ENCODE measurements around the gene ABCC8. TPM values are rescaled to one million over a fixed set of nuclear protein-coding genes. Genes with fewer than 3 reads are reported as not detected.

Gene ABCC8
- total and polyA plus RNA-seq, 2 experiments from 2014 or later: 2.0 to 3.4 TPM

DNA sequence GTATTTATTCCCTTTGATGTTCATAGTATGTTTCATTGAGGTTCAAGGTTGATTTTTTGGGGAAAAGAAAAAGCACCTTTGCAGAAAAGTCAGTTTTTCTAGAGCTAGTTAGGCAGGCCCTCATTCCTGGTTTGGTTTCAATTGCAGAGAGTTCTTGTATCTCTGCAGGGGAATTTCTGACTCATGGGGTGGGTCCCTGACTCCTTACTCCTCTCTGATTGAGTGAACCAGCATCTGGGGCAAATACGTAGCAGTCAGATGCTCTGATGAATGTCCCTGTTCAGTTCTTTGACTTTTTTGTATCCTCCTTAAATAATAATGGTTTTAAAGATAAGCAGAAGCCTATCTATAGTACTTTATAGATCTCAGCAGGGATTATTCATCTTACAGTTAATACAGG, 132.7 kb downstream of the ABCC8 start (continued):
- TF ChIP-seq ZNF462 (CRISPR knock-in tag; IDR thresholded peaks at IDR 0.05): no peak
- TF ChIP-seq POLR2AphosphoS5 (IDR thresholded peaks at IDR 0.05; ENCODE audit: low read depth): no peak
- TF ChIP-seq CREB1 (CRISPR knock-in tag; IDR thresholded peaks at IDR 0.05; ENCODE audit: low read depth): no peak
- TF ChIP-seq, protein P1, sequence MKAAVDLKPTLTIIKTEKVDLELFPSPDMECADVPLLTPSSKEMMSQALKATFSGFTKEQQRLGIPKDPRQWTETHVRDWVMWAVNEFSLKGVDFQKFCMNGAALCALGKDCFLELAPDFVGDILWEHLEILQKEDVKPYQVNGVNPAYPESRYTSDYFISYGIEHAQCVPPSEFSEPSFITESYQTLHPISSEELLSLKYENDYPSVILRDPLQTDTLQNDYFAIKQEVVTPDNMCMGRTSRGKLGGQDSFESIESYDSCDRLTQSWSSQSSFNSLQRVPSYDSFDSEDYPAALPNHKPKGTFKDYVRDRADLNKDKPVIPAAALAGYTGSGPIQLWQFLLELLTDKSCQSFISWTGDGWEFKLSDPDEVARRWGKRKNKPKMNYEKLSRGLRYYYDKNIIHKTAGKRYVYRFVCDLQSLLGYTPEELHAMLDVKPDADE (IDR thresholded peaks at IDR 0.05): no peak
- TF ChIP-seq NANOG (IDR thresholded peaks at IDR 0.05; ENCODE audit: borderline replicate concordance): no peak
- no peak for TF ChIP-seq EZH2 (IDR thresholded peaks at IDR 0.05; ENCODE audit: low read depth, unreplicated experiment)
- no peak for TF ChIP-seq CTCF (conservative IDR thresholded peaks at IDR 0.05; ENCODE audit: low read depth in 2 of 2)
- TF ChIP-seq ZNF114 (CRISPR knock-in tag; IDR thresholded peaks at IDR 0.05): no peak
